Fibroblast of gingiva (primary cell): ENCODE data around the gene KIAA0513.

Experiments
- DNase-seq: peaks from one replicate; pipeline ENCODE4 v3.0.0-alpha.2; 2011; ENCODE audit warnings: low read depth

KIAA0513 gene, protein sequence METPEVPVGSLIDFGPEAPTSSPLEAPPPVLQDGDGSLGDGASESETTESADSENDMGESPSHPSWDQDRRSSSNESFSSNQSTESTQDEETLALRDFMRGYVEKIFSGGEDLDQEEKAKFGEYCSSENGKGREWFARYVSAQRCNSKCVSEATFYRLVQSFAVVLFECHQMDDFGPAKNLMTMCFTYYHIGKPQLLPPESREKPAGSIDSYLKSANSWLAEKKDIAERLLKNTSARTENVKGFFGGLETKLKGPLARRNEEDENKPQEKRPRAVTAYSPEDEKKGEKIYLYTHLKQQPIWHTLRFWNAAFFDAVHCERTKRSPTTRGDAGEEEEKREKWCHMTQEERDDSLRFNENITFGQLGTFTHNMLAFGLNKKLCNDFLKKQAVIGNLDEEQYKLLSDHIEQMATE

DNA sequence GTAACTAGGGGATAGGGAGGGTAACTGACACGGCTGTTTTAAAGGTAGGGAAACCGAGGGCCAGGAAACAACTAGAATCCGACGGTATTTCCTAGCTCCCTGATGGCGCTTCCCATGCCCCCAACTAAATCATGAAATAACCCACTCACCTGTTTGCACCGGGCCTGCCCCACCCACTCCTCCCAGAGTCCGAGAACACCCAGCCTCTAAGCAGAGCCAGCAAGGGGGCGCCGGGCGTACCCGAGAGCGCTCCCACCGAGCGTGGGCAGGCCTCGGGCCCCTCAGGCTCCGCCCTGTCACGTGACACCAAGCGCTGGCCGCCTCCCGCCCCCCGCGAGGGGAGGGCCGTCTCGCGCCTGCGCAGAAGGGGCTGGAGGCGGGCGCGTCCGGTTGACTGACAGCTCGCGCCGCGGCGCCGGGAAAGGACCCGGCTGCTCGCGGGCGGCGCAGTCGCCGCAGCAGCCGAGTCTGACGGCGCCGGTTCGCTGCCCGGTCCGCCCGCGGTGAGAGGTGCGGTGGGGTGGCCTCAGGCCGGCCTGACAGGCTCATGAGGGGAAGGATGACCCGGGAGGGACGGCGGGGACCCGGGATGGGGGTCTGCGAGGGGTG lies at the start of gene KIAA0513:
TSS of gene KIAA0513 (plus strand) at position 447 of the 609 bp plus-strand sequence. CDS start 39,277 bp downstream, outside the sequence.
- DNase-seq, result peak; percentile 90

DNA sequence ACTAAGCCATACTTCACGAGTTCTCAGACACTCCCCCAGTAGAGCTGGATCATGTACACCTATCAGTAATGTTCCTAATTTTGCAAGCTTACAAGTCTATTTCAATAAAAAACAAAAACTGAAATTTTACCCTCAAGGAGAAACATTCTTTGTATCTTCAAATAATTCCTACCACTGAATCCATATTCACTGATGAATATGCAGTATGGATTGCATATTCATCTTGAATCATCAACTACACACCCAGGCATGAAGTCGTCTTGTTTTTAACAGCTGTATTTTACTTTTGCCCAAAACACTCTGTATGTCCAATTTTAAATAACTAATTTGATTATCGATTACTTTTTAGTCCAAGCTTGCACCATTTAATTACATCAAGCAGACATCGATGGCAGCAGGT lies 48.1 kb upstream of the KIAA0513 start:
- no peak for DNase-seq

DNA sequence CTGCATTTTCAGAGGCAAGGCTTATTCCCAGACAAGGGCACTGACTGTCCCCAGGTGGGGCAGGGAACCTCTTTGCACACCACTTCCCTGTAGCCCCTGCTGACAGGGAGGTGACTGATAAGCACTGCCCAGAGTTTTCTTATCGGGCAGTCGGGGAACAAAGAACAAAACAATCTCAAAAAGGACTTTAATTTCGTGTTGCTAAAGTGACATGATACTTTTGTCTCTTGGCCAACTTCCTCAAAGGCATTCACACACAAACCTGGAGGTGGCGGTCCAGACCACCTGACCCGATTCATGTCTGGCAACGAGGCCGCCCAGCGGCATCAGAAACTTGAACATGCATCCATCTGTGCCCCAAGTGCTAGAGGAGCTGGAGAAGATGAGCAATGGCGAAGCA lies 45.2 kb upstream of the KIAA0513 start:
- DNase-seq, result no peak

DNA sequence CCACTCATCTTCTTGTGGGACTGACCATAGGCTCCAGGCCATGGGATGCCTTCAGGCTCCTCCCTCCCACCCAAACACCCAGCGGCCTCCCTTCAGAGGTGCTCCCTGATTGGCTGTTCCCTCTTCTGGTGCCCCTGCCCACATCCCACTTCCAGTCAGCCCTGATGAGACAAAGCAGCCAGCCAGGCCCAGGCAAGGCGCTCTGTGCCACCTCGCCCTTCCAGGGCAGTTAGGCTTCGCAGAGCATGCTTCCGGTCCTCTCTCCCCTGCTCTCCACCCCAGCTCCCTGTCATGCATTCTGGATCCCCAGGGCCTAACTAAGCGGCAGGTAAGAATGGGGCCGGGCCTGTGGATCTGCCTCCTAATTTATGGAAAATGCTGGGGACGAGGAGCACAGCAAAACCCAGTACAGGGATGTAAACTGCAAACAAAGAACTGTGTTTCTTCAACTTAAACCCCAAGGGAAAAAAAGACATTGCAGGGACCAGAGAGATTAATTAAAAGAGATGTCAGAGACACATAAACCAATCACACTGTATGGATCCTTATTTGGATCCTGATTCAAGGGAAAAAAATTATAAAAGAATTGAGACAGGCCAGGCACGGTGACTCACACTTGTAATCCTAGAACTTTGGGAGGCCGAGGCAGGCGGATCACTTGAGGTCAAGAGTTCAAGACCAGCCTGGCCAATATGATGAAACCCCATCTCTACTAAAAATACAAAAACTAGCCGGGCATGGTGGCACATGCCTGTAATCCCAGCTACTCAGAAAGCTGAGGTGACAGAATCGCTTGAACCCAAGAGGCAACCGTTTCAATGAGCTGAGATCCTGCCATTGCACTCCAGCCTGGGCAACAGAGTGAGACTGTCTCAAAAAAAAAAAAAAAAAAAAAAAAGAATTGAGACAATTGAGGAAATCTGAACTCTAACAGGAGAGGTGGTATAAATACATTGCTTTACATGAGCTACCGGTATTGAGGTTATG lies 42.2 kb upstream of the KIAA0513 start:
- peak; percentile 89 for DNase-seq

DNA sequence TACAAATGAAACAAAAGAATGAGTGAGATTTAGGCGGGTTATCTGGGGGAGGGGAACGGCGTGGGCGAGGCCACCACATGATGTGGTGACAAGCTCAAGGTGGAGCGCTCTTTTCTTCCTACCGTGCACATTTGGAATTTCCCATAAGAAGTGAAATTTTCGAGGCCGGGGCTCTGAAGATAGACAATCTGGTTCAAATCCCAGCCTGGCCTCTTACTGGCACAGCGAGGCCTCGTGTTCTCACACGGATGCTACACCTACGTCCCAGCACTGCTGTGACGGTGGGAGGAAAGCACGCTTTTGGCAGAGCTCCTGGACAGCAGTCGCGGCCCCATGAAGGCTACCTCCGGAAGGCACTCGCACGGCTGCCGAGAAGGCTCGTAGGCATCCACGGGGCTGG lies 41.5 kb upstream of the KIAA0513 start:
- no peak for DNase-seq

DNA sequence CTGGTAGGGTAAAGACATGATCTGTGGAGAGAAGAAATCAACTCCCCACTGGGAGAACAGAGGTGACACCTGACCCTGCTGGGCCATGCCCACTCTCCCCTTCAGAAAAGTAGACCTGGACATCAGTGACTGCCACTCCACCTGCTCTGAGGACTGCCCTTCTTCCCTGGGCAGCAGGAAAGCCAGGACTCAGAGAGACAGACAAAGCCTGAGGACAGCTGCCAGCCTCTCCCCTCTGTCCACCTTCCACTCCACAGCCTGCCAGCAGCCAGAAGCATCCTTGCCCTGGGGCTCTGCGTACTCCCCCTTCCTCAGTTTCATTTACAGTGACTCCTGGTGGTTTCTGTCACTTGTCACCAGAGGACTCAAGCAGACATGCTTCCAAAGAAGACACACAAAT lies 40.7 kb upstream of the KIAA0513 start:
- DNase-seq, result no peak

DNA sequence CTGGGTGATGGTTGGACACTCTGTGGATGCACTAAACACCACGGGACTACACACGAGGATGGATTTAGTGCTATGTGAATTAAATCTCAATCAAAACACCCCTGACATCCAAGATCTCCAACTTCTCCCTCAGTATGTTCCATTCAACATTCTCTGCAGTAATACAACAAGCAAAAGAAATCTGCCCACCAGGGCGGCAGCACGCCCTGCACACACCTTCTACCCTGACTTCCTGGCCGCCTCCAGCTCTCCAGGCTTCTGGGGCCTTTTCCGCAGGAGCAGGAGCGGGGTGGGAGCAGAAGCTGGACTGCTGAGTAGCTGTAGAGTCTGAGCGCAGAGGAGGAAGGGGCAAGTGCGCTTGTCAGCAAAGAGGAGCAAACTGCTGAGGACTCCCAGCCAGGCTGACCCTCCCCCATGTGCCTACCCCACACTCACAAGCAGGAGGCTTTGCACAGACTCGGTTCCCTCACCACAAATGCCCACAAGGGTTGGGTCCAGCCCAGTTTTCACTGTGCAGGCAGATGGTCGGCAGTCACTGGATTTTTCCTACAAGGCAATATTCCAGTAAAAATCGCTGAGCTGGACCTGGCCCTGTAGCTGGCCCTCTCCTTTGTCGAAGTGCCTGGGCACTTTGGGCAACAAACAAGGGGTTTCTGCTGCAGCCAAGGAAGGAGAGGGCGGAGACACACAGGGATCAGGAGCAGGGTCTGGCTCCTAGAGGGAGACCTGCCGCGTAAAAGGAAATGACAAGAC lies 39.1 kb upstream of the KIAA0513 start:
- DNase-seq, result no peak

DNA sequence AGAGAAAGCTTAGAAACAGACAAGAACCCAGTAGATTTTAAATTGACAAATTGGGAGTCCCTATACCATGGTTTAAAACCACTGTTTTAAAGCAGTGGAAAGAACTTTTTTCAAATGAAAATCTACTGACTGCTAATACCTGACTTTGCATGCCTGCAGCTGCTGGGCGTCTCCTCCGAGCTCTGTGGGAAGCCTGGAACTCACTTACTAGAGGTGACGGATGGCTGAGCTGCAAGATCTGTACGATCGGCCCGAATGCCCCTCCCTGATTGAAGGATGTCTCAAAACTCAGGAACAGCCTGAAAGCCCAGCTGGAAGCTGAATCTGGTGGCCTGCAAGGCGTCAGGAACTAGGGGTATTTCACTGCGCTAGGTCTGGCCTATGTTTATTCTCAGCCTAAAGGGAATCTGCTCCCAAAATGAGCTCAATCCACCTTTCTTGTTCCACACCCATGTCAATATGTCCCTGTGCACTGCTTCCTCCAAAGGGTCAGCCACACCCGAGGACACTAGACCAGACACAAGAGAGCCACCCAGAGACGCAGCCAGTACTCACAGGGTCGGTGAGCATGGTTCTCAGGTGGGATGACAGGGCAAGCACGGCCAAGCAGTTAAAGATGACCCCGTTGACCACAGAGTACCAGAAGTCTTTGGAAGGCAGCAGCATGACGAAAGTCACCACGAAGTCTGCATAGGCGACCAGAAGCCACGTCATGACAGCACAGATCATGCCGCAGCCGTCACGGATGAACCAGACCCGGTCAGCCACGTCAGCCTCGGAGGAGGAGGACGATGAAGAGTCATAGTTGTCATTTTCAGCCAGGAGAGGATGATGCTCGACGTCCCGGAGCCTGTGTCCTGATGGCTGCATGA lies 37.6 kb upstream of the KIAA0513 start:
- no peak for DNase-seq

DNA sequence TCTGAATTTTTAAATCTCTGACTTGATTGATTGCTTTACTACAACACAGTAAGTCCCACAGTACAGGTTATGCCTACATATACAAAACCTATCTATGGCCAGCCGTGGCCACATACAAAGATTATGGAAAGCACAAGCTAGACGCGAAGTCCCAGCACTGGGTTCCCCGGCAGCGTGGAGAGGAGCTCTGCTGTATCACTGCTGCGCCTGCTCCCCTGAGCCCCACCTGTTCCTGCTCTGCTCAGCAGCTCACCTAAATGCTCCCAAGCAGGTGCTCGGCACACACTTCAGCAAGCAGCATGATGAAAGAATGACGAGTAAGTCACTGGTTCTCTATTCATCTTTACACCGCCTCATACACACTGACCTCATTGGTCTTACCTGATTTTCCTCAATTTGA lies 36.8 kb upstream of the KIAA0513 start:
- no peak for DNase-seq

DNA sequence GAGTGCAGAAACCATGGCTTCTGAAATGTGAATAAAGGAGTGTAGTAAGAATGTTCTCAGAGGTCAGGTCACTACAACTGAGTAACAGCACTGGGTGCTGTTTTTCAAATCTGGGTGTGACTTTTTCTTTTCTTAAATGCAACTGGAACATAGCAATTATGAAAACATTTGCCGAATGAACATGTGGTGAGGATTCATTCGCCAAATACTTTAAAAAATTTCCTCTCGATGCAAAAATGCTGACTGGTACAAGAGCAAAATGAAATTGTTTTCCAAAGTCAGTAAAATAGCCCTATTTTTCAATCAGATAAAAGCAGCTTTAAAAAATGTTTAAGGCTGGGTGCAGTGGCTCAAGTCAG lies 34.9 kb upstream of the KIAA0513 start:
- peak; percentile 74 for DNase-seq

DNA sequence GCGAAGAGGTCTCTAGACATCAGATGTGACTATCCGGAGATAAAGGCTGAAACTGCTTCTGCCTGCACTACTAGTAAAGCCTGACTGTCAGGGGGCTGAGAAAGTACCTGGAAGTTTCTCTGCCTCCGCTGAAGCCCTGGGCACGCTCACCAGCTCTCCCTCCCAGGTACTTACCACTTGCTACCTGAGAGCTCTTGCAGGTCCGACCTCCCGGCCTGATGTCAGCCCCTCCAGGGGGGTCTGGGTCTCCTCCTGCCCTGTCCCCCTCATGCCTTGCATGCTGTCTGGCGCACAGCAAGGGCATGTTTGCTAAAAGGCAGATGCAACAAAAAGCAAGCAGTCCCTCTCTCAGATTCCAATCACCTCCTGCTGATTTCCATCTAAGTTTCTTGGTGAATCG lies 33.7 kb upstream of the KIAA0513 start:
- no peak for DNase-seq

DNA sequence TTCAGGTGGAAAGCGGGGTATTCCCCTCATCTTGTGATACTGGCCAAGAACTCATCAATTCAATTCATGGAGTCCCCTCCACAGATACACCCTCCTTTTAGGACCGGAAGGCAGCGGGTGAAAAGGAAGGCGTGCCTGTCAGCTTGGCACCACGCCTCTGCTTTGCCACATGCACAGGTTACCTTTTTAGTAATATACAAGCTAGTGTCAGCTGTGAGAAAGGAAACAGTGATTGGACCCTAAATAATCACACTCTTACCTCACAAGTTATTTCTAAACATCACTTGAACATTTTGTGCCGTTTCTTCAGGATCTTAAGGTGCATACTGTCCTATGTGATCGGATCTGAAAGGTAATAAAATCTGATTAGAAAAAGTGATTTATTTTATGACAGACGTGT lies 31.9 kb upstream of the KIAA0513 start:
- no peak for DNase-seq

DNA sequence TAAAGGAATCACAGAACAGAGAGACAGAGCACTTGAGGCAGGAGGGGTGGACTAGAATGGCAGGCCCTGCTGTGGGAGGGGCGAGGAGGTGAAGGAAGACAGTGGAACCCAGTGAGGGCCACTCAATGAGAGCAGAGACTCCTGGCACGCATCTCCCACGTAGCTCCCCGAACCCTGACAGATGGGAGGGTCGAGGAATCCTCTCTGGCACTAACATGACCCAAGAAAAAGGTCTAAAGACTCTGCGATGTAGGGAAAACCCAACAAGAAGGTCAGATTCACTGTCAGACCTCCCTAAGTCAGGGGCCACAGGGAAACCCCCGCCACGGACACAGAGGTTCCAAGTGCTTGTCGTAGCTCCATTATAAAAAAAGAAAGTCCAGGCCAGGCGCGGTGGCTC lies 31.2 kb upstream of the KIAA0513 start:
- no peak for DNase-seq

DNA sequence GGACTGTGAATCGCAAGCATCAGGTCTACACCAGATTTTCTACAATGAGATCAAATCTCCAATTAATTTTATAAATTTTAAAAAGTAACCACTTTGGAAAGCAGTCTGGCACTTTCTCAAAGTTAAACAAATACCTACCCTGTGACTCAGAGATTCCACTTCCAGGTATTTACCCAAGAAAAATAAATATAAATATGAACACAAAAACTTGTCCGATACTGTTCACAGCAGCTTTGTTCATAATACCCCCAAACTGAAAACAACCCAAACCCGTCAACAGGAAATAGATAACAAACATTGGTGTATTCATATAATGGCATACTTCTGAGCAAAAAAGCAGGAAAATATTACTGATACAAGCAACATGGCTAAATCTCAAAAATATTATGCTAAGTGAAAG lies 28.4 kb upstream of the KIAA0513 start:
- DNase-seq, result no peak

DNA sequence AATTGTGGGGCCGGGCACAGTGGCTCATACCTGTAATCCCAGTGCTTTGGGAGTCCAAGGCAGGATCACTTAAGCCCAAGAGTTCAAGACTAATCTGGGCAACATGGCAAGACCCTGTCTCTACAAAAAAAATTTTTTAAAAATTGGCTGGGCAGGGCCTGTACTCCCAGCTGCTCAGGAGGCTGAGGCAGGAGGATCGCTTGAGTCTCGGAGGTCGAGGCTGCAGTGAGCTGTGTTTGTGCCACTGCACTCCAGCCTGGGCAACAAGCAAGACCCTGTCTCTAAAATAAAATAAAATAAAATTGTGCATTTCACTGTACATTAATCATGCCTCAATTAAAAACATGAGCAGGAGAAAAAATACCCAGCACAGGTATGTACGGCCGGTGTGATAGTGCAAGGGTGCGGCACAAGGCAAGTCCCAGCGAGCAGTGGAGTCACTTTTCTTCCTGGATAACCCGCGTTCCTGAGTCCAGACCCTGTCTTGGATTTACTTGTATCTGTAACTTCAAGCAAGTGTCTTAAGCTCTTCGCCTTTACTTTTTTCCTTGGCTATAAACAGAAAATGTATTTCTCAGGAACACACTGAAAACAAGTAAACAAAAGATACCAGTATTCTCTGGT lies 27.6 kb upstream of the KIAA0513 start:
- DNase-seq, result no peak

DNA sequence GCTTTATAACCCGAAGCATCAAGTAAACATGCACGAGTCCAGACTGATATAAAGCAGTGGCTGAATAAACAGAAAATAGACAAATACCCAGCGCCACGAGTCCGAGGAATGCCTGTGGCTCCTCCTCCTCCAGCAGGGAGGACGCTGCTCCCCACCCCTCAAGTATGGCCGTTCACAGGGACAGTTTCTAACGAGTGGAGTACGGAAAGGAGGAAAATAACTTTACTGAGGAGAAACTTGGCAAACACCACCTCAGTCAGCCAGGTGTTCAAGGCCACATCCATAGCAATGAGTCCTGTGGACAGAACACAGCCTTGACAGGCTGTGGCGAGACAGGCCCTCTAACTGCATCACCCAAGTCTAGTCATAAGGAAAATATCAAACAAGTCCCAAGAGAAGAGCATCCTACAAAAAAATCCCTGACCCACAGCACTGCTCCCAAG lies 25.5 kb upstream of the KIAA0513 start:
- no peak for DNase-seq

DNA sequence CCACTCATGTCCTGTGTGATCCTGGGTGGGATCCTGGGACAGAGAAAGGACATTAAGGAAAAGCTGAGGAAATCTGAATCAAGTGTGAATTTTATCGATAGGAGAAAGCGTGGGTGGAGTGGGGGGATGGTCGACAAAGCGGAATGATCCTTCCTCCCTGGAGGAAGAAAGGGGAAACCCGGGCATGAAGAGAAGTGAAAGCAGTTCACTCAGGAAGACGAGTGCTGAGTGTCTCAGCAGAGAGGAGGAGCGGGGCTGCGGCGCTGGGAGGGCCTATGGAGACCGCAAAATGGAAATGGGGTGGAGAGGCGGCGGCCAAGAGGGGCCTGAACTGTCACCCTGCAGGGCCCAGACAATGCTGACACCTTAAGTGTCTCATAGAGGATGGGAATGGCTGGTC lies 25.0 kb upstream of the KIAA0513 start:
- no peak for DNase-seq

DNA sequence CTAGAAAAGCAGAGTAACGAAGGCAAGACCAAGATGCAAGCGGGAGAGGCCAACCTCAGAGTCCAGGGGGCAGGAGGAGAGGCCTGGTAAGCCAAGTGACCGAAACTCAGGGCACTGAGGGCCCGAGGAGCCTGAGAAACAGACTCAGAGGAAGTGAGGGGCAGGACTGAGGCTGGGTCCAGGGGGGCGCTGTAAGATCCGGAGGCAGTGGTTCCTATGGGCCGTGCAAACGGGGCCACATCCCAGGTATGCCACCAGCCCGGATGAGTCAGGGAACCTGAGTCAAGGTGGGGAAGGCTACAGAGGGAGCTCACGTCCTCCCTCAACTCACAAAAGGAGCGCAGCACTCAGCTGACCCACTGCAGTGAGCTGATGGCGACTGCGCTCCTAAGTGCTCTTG lies 24.5 kb upstream of the KIAA0513 start:
- DNase-seq, result no peak

DNA sequence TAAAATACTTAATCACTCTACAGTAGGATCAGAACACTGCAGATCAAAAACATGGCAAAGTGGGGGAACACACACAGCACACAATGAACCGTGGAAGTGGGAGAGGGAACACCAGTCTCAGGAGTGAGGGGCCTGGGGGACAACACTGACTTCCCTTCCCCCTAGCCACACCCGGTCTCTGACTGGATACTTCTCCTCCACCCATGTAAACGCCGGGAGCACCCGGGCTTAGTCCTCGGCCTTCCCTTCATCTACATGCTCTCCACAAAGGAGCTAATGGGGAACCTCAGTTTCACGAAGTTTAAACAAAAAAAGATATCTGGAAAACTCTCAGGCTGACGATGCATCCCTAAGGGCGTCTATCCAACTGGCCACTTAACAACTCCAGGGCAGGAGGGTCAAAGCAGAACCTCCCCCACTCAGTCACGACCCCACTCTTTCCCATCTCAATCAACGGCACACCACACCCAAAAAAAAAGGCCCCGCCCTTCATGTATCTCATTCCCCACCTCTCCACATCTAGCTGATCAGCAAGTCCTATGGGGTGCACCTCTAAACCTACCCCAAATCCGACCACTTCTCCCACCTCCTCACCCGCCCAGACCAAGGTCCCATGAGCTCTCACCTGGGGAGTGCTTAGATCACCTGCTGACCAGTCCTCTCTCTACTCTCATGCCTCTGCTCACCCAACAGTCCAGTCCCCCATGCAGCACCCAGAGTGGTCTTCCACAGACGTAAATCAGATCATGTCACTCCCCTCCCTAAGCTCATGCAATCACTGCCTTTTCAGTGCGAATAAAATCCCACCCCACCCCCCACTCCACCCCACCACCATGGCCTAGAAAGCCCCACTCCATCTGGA lies 23.6 kb upstream of the KIAA0513 start:
- no peak for DNase-seq
